Panc1 (cell line): ENCODE results near the gene ARHGAP4.

Experiments
- REST ChIP-seq, 2 experiments: IDR thresholded peaks; 2 replicates each; pipeline ENCODE4 v1.6.1; 2011 to 2012; ENCODE audit warnings: low read depth in 2 of 2, control low read depth in 1 of 2, low read length in 1 of 2, mild to moderate bottlenecking in 1 of 2, moderate library complexity in 1 of 2; ENCODE audit not compliant: insufficient read depth in 1 of 2
- TF ChIP-seq, protein P1 (sequence below): fragments of 450-650 bp; IDR thresholded peaks from 2 replicates; pipeline ENCODE4 v1.5.1; 2017; ENCODE audit warnings: mild to moderate bottlenecking

- TF ChIP-seq, protein P1, sequence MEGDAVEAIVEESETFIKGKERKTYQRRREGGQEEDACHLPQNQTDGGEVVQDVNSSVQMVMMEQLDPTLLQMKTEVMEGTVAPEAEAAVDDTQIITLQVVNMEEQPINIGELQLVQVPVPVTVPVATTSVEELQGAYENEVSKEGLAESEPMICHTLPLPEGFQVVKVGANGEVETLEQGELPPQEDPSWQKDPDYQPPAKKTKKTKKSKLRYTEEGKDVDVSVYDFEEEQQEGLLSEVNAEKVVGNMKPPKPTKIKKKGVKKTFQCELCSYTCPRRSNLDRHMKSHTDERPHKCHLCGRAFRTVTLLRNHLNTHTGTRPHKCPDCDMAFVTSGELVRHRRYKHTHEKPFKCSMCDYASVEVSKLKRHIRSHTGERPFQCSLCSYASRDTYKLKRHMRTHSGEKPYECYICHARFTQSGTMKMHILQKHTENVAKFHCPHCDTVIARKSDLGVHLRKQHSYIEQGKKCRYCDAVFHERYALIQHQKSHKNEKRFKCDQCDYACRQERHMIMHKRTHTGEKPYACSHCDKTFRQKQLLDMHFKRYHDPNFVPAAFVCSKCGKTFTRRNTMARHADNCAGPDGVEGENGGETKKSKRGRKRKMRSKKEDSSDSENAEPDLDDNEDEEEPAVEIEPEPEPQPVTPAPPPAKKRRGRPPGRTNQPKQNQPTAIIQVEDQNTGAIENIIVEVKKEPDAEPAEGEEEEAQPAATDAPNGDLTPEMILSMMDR = no peak
- no peak for TF ChIP-seq REST (IDR thresholded peaks at IDR 0.05; ENCODE audit: insufficient read depth in 1 of 2, low read depth in 2 of 2, low read length in 1 of 2)
Observed at GRCh38 chrX:153864101-153864500, 62.0 kb downstream of the ARHGAP4 start.
